ENCODE data around the gene UPF1. TPM values are rescaled to one million over a fixed set of nuclear protein-coding genes. Genes with fewer than 3 reads are reported as not detected.

Gene UPF1
- total and polyA plus RNA-seq, 10 donors: 31.2 to 161 (median 84.4) TPM

GRCh38 chr19:18866800-18867123 lies 35.0 kb downstream of the UPF1 start:
- no peak overlapping the region for H3K27ac ChIP-seq
- intact Hi-C loops (cut with DNase I; ENCODE audit: low total_unique reads): no loop called here
- H3K4me3 ChIP-seq: peak overlapping the region in 2 of 8 donors; percentile 15 to 25
- 65 to 87% (median 78%) methylated on average over 17 of the region's 17 CpGs for WGBS, 5 donors
- TF ChIP-seq POLR2A (IDR thresholded peaks at IDR 0.05) (no peak), POLR2AphosphoS5 (IDR thresholded peaks at IDR 0.05) (peak in 1 of 3 donors; percentile 8), CTCF (IDR thresholded peaks at IDR 0.05 in 8 of 11, conservative IDR thresholded peaks at IDR 0.05 in 3 of 11) (peak in 5 of 11 experiments; percentile 0 to 66 (median 48))
- peaks cover 0 to 24% (median 13%) of the 10 kb centered on the region in 7 donors for H3K27me3 ChIP-seq (replicated peaks in 1 of 7)
- H3K9me3 ChIP-seq: no peaks in the 10 kb centered on the region
- H3K4me1 ChIP-seq: peaks cover 10 to 51% (median 34%) of the 10 kb centered on the region in 6 donors
- DNase-seq: no peak
- H3K36me3 ChIP-seq: peaks cover 9 to 70% (median 67%) of the 10 kb centered on the region in 6 donors

DNA sequence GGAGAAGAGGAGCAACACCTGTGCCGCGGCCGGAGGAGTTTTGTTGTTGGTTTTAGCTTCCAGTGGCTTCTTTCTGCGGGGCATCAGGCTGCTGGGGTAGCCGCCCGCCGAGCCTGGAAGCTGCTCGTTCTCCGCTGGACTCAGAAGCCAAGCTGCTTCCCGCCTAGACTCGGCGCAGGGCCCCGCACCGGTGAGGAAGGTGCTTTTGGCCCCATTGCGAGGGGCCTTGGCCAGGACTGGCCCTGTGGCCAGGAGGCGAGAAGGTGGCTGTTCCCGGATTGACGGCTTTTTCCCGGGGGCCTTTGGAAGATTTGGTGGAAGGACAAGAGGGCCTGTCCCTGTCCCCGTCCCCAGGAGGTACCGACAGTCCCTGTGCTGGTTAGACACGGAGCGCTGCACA lies 35.4 kb downstream of the UPF1 start:
- H3K4me1 ChIP-seq: peaks cover 10 to 47% (median 33%) of the 10 kb centered on the region in 6 donors
- H3K9me3 ChIP-seq: no peaks in the 10 kb centered on the region
- DNase-seq: peak; percentile 70
- no peak overlapping the region for H3K27ac ChIP-seq
- 95 to 97% (median 97%) methylated on average over 12 to 23 of the region's 23 CpGs for WGBS, 5 donors
- H3K4me3 ChIP-seq: no peak overlapping the region
- TF ChIP-seq POLR2AphosphoS5 (IDR thresholded peaks at IDR 0.05) (peak in 1 of 3 donors; percentile 24), POLR2A (IDR thresholded peaks at IDR 0.05) (no peak), CTCF (IDR thresholded peaks at IDR 0.05 in 8 of 11, conservative IDR thresholded peaks at IDR 0.05 in 3 of 11) (no peak)
- intact Hi-C loops (cut with DNase I; ENCODE audit: low total_unique reads): no loop called here
- peaks cover 0 to 24% (median 13%) of the 10 kb centered on the region in 7 donors for H3K27me3 ChIP-seq (replicated peaks in 1 of 7)
- H3K36me3 ChIP-seq: peaks cover 9 to 66% (median 63%) of the 10 kb centered on the region in 6 donors

- Histone ChIP-seq H3K27me3 (replicated peaks in 1 of 7) (peaks cover 0 to 24% (median 13%) of the 10 kb centered on the region in 7 donors), H3K36me3 (peaks cover 9 to 60% (median 57%) of the 10 kb centered on the region in 6 donors), H3K4me1 (peaks cover 10 to 47% (median 33%) of the 10 kb centered on the region in 6 donors), H3K27ac (no peak overlapping the region), H3K9me3 (no peaks in the 10 kb centered on the region), H3K4me3 (no peak overlapping the region)
- WGBS, 5 donors: 95 to 98% (median 96%) methylated on average over 19 to 23 of the region's 23 CpGs
- TF ChIP-seq POLR2A (IDR thresholded peaks at IDR 0.05): no peak
- TF ChIP-seq POLR2AphosphoS5 (IDR thresholded peaks at IDR 0.05): no peak
- no peak for TF ChIP-seq CTCF (IDR thresholded peaks at IDR 0.05 in 8 of 11, conservative IDR thresholded peaks at IDR 0.05 in 3 of 11)
- DNase-seq: no peak
- intact Hi-C loops (cut with DNase I; ENCODE audit: low total_unique reads): no loop called here
These were observed 36.0 kb downstream of the UPF1 start for GRCh38 chr19:18867751-18868150.

DNA sequence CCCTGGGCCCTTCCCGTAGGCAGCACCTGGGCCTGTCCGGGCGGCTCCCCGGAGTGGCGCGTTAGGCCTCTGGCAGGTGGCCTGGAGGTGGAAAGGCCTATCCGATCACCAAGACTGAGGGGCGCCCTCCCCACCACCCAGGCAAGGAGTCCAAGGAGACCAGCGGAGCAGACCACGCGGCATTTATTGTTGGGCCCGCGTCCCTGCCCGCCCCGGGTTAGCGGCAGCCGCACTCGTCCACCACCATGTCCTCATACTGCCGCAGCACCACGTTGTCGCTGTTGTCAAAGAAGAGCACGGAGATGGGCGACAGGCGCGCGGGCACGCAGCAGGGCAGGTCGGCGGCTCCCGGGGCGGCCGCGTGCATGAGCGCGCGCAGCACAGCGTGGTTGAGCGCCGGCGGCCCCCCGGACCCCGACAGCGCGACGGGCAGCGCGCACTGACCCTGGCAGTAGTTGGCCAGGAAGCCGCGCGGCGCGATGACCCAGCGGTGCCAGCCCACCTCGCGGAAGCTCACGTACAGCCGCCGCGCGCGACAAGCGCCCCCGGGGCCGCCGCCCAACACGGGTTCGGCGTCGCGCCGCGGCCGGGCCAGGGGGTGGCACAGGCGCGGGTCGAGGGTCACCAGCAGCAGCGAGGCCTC lies 36.7 kb downstream of the UPF1 start:
- H3K36me3 ChIP-seq: peaks cover 9 to 53% (median 50%) of the 10 kb centered on the region in 6 donors
- intact Hi-C loops (cut with DNase I; ENCODE audit: low total_unique reads): no loop called here
- peak overlapping the region in 1 of 8 donors; percentile 43 for H3K4me3 ChIP-seq
- H3K27ac ChIP-seq: no peak overlapping the region
- 49 to 82% (median 70%) methylated on average over 43 to 77 of the region's 77 CpGs for whole genome bisulfite sequencing, 5 donors
- DNase-seq: peak; percentile 73
- TF ChIP-seq POLR2A (IDR thresholded peaks at IDR 0.05): no peak
- peak; percentile 17 to 57 (median 46) for TF ChIP-seq POLR2AphosphoS5 (IDR thresholded peaks at IDR 0.05)
- peaks cover 0 to 24% (median 13%) of the 10 kb centered on the region in 7 donors for H3K27me3 ChIP-seq (replicated peaks in 1 of 7)
- H3K9me3 ChIP-seq: no peaks in the 10 kb centered on the region
- peaks cover 10 to 47% (median 33%) of the 10 kb centered on the region in 6 donors for H3K4me1 ChIP-seq

Data from spleen (tissue), 11 donors.